Activated CD4-positive, alpha-beta T cell treated with anti-CD3 and anti-CD28 coated beads, Interleukin-2, Interleukin-4, amounts not matched to agents 100 ng/mL and 50 ng/mL, durations not matched to agents 16 hours and 8 hours (primary cell): ENCODE results near the gene RABGAP1L.
"Not testable (repeated sequence)": the region's sequence is repeated elsewhere in the genome, so short reads cannot be mapped to it uniquely, and the experiment has no call there.

ENCODE experiments used
- DNase-seq: peaks from one replicate; pipeline ENCODE4 v3.0.0-alpha.2; 2020; ENCODE audit warnings: low spot score

Gene RABGAP1L

GRCh38 chr1:174447866-174448530 is 288.7 kb downstream of the RABGAP1L start, which contains the start of gene GPR52:
GPR52 (plus strand) TSS chr1:174447964; CDS start chr1:174448112, 148 bp downstream.
- DNase-seq = no peak

DNA sequence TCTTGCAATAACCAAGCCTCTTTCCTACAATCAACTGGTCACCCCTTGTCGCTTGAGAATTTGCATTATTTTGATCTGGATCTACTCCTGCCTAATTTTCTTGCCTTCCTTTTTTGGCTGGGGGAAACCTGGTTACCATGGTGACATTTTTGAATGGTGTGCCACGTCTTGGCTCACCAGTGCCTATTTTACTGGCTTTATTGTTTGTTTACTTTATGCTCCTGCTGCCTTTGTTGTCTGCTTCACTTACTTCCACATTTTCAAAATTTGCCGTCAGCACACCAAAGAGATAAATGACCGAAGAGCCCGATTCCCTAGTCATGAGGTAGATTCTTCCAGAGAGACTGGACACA is 289.2 kb downstream of the RABGAP1L start:
- DNase-seq = no peak

- no peak for DNase-seq
Observed at GRCh38 chr1:174448974-174449373, 289.7 kb downstream of the RABGAP1L start.

DNA sequence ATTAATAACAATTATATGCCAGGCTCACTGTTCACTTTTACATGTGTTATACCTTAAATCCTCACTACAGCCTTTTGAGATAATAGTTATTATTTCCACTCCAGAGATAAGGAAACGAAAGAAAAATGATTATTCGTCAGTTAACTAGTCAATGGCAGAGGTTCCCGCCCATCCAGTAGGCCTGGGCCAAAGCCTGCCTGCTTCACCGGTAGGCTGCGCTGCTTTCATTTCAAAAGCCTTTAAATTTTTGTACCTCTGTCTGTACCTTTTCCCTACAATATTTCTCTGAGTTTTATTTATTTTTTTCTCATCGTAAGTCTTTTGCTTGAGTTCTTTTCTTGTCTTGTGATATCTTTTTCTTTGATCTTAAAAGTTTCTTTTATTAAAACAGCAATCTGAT is 292.1 kb downstream of the RABGAP1L start:
- no peak for DNase-seq

DNA sequence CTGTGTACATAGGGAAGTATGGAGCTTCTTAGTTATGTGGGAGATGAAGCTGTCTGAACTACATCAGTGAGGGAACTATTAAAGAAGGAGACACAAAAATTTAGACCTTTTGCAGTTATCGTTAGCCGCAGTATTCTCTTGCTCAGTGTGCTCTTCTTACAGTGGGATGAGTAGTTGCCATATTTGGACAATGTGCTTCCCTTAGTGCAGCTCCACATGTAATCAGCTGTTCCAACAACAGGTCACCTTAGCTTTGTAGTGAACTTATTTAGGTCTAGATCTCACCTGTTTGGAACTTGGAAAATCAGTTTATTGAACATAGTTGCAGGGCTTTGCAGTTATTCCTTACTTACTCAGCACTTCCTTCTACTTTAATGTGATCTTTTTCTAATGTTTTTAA is 306.5 kb downstream of the RABGAP1L start:
- DNase-seq = no peak

DNA sequence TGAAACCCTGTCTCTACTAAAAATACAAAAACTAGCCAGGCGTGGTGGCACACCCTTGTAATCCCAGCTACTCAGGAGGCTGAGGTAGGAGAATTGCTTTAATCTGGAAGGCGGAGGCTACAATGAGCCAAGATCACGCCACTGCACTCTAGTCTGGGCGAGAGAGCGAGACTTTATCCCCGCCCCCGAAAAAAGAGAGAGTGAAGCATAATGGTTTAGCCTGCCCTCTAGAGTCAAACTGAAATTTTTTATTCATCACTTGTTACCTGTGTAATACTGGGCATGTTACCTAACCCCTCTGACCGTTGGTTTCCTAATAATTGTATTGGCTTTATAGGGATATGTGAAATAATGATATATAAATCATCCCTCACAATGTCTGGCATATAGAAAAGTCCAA is 307.3 kb downstream of the RABGAP1L start:
- DNase-seq = no peak

DNA sequence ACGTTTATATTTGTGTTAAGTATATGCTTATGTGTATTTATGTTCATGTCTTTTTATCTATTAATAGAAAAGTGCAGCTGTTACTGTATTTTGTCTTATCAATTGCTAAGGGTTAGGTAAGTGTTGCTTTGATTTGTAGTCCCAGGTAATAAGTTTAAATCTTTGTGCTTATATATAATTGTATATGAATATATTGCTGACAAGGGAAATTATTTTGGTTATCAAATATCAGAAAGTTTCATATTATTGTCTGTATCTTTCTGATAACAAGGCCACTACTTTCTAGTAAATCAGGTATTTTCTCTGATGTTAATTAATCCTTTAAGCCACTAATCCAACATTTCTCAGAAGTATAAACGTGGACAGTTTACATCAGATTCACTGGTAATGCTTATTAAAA is 309.7 kb downstream of the RABGAP1L start:
- DNase-seq = no peak

DNA sequence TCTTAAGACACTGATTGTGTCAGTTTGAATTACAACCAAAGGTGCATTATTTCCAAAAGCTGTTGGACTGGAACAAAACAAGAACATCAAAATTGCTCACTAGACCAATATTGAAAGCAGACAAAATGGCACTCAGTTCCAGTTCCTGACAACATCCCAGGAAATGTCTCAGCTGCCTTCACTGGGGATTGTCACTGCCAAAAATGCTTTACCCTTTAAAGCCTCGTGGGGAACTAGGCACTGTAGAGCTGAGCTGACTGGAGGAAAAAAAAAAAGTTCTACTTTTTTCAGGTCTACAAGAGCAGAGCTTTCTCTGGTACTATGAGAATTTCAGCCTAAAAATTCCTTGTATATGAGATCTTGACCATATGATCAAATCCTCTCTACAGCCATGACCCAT is 310.4 kb downstream of the RABGAP1L start:
- DNase-seq = no peak

- no peak for DNase-seq
Observed at GRCh38 chr1:174479281-174479680, 320.0 kb downstream of the RABGAP1L start.

DNA sequence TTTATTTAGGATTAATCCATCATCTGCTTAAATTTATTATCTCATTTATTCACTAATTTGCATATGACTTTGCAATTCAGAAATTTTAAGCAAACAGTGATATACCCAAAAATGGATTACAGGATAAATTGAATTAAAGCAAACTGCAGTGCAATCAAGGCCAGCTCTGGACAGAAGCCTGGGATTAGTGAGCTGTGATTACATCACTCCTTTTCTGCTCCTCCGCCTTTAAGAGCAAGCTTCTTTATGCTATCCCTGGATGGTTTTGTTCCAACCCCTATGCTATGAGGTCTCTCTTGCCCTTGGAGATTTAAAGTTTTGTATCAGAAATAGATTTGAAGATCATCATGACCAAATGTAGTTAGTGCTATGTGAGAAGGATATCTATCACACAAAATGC is 321.0 kb downstream of the RABGAP1L start:
- no peak for DNase-seq

DNA sequence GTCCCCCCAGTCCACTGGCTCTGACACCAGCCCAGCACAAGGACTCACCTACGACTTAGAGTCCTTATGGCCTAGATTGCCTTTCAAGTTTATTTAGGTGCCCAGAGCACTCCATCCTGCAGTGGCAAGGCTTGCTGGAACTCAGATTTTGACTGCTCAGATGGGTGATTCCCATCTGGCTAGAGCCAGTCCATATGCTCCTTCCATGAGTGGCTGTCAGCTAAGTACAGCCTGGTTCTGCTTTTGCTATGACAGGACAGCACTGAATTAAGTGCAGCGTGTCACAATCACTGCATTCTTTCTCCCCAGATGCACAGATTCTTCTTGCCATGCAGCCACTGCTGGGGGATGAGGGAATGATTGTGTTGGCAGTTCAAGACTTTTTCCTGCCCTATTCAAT is 332.3 kb downstream of the RABGAP1L start:
- no peak for DNase-seq

GRCh38 chr1:174497478-174497877 is 338.2 kb downstream of the RABGAP1L start:
- no peak for DNase-seq

DNA sequence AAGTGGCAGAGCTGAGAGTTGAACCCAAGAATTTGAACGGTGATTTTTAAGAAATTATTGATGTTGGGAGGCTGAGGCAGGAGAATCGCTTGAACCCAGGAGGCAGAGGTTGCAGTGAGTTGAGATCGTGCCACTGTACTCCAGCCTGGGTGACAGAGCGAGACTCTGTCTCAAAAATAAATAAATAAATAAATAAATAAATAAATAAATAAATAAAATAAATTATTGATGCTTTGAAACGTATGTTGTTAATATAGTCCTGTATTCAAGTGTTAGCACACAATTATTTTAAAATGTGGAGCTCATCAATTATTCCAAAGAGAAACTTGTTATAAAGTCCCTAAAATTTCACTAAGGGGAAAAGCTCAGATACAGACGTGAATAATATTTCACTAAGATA is 357.4 kb downstream of the RABGAP1L start:
- DNase-seq = not testable (repeated sequence)

- no peak for DNase-seq
Observed at GRCh38 chr1:174519844-174520243, 360.5 kb downstream of the RABGAP1L start.

DNA sequence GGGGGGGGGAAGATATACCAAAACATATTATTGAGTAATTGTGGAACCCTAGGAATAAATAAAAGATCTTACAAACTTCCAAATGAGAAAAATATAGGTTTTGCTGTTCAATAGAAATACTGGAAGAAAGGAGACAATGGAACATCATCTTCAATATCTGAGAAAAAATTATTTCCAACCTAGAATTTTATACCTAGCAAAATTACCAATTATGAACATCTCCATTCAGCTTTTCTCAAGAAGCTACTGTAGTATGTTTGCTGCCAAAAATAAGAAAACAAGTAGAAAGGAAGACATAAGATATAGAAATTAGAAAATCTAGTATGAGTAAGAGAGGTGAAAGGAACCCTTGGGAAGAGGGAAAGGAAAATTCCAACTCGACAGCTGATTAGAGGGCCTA is 372.4 kb downstream of the RABGAP1L start:
- DNase-seq = no peak

- DNase-seq = no peak
Observed at GRCh38 chr1:174534789-174535188, 375.5 kb downstream of the RABGAP1L start.

- no peak for DNase-seq
Observed at GRCh38 chr1:174535207-174535606, 375.9 kb downstream of the RABGAP1L start.

- not testable (repeated sequence) for DNase-seq
Observed at GRCh38 chr1:174543421-174543820, 384.1 kb downstream of the RABGAP1L start.

- no peak for DNase-seq
Observed at GRCh38 chr1:174550296-174550695, 391.0 kb downstream of the RABGAP1L start.

GRCh38 chr1:174556392-174556791 is 397.1 kb downstream of the RABGAP1L start:
- no peak for DNase-seq

DNA sequence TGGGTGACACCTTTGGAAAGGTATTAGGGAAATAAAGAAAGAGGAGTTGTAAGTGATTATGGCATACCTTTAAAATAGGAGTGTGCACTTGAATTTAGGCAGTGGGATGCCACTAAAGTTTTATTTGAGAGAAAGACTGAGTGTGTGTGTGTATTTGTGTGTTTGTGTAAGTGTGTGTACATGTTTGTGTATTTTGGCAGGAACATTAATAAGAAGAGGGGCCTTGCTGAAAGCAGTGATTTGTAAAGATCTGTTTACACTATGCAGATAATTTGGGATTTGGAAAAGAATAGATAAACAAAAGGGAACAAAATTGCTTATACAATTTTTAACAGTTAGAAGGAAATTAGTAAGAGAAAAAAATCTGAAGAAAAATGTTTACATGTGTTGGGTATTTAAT is 409.2 kb downstream of the RABGAP1L start:
- DNase-seq = no peak

- no peak for DNase-seq
Observed at GRCh38 chr1:174569240-174569639, 409.9 kb downstream of the RABGAP1L start.

GRCh38 chr1:174572771-174573170 is 413.5 kb downstream of the RABGAP1L start:
- DNase-seq = no peak

DNA sequence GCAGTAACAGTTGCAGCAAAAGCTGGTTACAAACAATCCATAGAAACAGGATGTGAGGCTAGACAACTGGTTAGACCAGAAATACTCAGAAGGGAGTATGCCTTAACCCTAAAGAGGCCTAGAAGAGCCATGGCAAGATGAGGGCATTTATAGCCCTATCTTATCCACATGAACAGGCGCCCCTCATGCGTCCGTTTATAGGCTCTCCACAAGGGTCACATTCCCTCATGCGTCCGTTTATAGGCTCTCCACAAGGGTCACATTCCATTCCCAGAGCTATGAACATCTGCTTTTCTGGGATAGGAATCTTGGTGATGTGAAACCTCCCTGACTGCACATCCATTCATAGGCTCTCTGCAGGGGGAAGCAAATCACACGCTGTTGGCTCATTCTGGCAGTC is 416.8 kb downstream of the RABGAP1L start:
- not testable (repeated sequence) for DNase-seq

DNA sequence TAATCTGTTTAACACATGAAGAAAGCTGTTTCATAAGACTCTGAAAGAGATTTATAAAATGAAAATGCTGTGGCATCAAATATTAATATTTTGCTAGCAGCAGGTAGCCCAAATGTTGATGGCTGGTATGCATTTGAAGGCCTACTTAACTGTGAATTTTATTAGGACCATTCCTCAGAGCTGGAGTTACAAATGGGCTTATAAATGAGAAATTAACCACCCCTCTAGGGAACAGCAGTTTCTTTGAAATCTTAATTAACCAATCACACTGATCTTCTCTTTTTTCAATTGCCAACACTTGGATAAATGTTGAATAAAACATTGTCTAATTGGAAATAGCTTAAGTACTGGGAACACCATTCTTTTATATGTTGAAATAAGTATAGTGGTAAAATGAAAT is 418.4 kb downstream of the RABGAP1L start:
- DNase-seq = no peak
